GM06990 (cell line): ENCODE data around the gene GLYATL3.

Source experiments
- DNase-seq: peaks from one replicate; pipeline ENCODE4 v3.0.0-alpha.2; 2011; ENCODE audit not compliant: insufficient read length; ENCODE audit errors: extremely low read depth
- H3K27me3 ChIP-seq: replicated peaks from 2 replicates; pipeline ENCODE4 v1.6.0; 2011; ENCODE audit warnings: low read length; ENCODE audit not compliant: control insufficient read depth, insufficient read depth
- H3K36me3 ChIP-seq: 2 replicates; pipeline ENCODE4 v1.5.1; 2011; ENCODE audit warnings: low read length; ENCODE audit not compliant: control insufficient read depth, insufficient read depth
- H3K4me3 ChIP-seq: replicated peaks from 2 replicates; pipeline ENCODE4 v1.5.1; 2011; ENCODE audit warnings: low read depth, mild to moderate bottlenecking, control low read depth, low read length
- CTCF ChIP-seq: IDR thresholded peaks from 2 replicates; pipeline ENCODE4 v1.5.1; 2011; ENCODE audit warnings: low read length, control low read depth, mild to moderate bottlenecking, inconsistent platforms; ENCODE audit not compliant: insufficient read depth, poor library complexity, severe bottlenecking

GLYATL3 gene

GRCh38 chr6:49499623-49500022 lies at the start of gene GLYATL3:
GLYATL3 (plus strand) TSS chr6:49499923; CDS start chr6:49511991, 12,068 bp downstream.
- Histone ChIP-seq H3K4me3 (no peak within 1 kb of the TSS), H3K36me3 (no peaks in the 10 kb centered on the region), H3K27me3 (no peaks in the 10 kb centered on the region)
- no peak for DNase-seq
- TF ChIP-seq CTCF, result no peak

- Histone ChIP-seq H3K36me3 (no peaks in the 10 kb centered on the region; the same call in 1 of the 2 replicates), H3K4me3 (no peak overlapping the region), H3K27me3 (no peaks in the 10 kb centered on the region)
- no peak for DNase-seq
- TF ChIP-seq CTCF, result no peak
Observed at GRCh38 chr6:49453221-49453620, 46.5 kb upstream of the GLYATL3 start.

- Histone ChIP-seq H3K36me3 (no peaks in the 10 kb centered on the region; the same call in 1 of the 2 replicates), H3K27me3 (no peaks in the 10 kb centered on the region), H3K4me3 (peak overlapping the region; percentile 40)
- TF ChIP-seq CTCF, result no peak
- no peak for DNase-seq
Observed at GRCh38 chr6:49454787-49455709, 44.7 kb upstream of the GLYATL3 start.

GRCh38 chr6:49457771-49458170 lies 42.0 kb upstream of the GLYATL3 start:
- DNase-seq, result no peak
- H3K27me3 ChIP-seq, result no peaks in the 10 kb centered on the region
- no peak for TF ChIP-seq CTCF
- H3K36me3 ChIP-seq, result no peaks in the 10 kb centered on the region; the same call in 1 of the 2 replicates
- H3K4me3 ChIP-seq, result no peak overlapping the region

- no peak for TF ChIP-seq CTCF
- Histone ChIP-seq H3K27me3 (no peaks in the 10 kb centered on the region), H3K4me3 (peak overlapping the region; percentile 99), H3K36me3 (no peaks in the 10 kb centered on the region)
- no peak for DNase-seq
Observed at GRCh38 chr6:49462071-49462470, 37.7 kb upstream of the GLYATL3 start.
